H1 (cell line): ENCODE results near the gene FBXO7. TPM values are rescaled to one million over a fixed set of nuclear protein-coding genes. Genes with fewer than 3 reads are reported as not detected.

Experiments used
- CHD7 ChIP-seq: fragments of 300-600 bp; sonication (generic); IDR thresholded peaks from 2 replicates; pipeline ENCODE4 v1.7.1; 2012; ENCODE audit warnings: low read length, moderate library complexity, mild to moderate bottlenecking, inconsistent platforms; ENCODE audit not compliant: insufficient replicate concordance
- polyA plus RNA-seq, 7 experiments: library from polyadenylated mRNA; depleted of rRNA in 3 of 7; stranded (reverse) in 5 of 7; unstranded in 2 of 7; fragments of >200 nt in 5 of 7; fragments of 200-250 nt in 2 of 7; gene quantifications; 1 replicate in 5 of 7; 2 replicates in 1 of 7; 4 replicates in 1 of 7; pipeline versions ENCODE4 v1.2.1 to v1.2.3, GENCODE V29; 2011 to 2013; ENCODE audit warnings: missing spikeins in 2 of 7, mixed read lengths in 2 of 7
- total RNA-seq: library from RNA; stranded (reverse); fragmentation: NEBNext Ultra II Directional; extraction: Animal tissue kit (Norgen Biotek cat#: 25700); gene quantifications from 2 replicates; pipeline ENCODE4 v1.2.1, GENCODE V29; 2021
- TF ChIP-seq, protein P1 (sequence below), 3 experiments: IDR thresholded peaks; 1 replicate in 2 of 3; 2 replicates in 1 of 3; pipeline versions ENCODE4 v1.5.1 to v1.6.1; 2011; ENCODE audit warnings: low read length in 3 of 3, mild to moderate bottlenecking in 3 of 3, inconsistent platforms in 2 of 3, low read depth in 1 of 3, moderate library complexity in 1 of 3; ENCODE audit not compliant: insufficient read depth in 1 of 3; ENCODE audit errors: control extremely low read depth in 1 of 3

Gene FBXO7
- total and polyA plus RNA-seq, 2 of the 8 experiments (the other 6 are each of a cell fraction or from before 2014, with no cell fraction given) = 62.7 to 76.1 TPM

GRCh38 chr22:32512267-32512982, 37.8 kb downstream of the FBXO7 start (continued):
- TF ChIP-seq CHD7 = no peak
- TF ChIP-seq, protein P1, sequence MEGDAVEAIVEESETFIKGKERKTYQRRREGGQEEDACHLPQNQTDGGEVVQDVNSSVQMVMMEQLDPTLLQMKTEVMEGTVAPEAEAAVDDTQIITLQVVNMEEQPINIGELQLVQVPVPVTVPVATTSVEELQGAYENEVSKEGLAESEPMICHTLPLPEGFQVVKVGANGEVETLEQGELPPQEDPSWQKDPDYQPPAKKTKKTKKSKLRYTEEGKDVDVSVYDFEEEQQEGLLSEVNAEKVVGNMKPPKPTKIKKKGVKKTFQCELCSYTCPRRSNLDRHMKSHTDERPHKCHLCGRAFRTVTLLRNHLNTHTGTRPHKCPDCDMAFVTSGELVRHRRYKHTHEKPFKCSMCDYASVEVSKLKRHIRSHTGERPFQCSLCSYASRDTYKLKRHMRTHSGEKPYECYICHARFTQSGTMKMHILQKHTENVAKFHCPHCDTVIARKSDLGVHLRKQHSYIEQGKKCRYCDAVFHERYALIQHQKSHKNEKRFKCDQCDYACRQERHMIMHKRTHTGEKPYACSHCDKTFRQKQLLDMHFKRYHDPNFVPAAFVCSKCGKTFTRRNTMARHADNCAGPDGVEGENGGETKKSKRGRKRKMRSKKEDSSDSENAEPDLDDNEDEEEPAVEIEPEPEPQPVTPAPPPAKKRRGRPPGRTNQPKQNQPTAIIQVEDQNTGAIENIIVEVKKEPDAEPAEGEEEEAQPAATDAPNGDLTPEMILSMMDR (IDR thresholded peaks at IDR 0.05; ENCODE audit: control extremely low read depth in 1 of 3, insufficient read depth in 1 of 3, low read depth in 1 of 3, low read length in 3 of 3) = no peak
